Measurements from ENCODE around the gene KCP.

GRCh38 chr7:128876978-128877755 lies 33.3 kb downstream of the KCP start:
- TF ChIP-seq NBN (IDR thresholded peaks at IDR 0.05) (no peak), POLR2A (IDR thresholded peaks at IDR 0.05; ENCODE audit: low read depth, low read length) (no peak), NFIC (IDR thresholded peaks at IDR 0.05; ENCODE audit: low read depth, low read length) (no peak), RUNX3 (IDR thresholded peaks at IDR 0.05; ENCODE audit: low read length) (no peak), ZZZ3 (IDR thresholded peaks at IDR 0.05; ENCODE audit: control insufficient read depth, insufficient read length, low read depth) (no peak)

Measured in GM12878 (cell line).